Measurements from ENCODE around the gene PTRHD1. TPM values are rescaled to one million over a fixed set of nuclear protein-coding genes. Genes with fewer than 3 reads are reported as not detected.

The PTRHD1 gene
- polyA plus RNA-seq, 1 donor from 2014 or later = 33.6 TPM

GRCh38 chr2:24768013-24768412 lies 25.2 kb downstream of the PTRHD1 start:
- no peaks in the 10 kb centered on the region for H3K27me3 ChIP-seq (ENCODE audit: insufficient read depth, low read depth, low read length)
- no peak overlapping the region for H3K27ac ChIP-seq (ENCODE audit: low read length)
- TF ChIP-seq, protein P1, sequence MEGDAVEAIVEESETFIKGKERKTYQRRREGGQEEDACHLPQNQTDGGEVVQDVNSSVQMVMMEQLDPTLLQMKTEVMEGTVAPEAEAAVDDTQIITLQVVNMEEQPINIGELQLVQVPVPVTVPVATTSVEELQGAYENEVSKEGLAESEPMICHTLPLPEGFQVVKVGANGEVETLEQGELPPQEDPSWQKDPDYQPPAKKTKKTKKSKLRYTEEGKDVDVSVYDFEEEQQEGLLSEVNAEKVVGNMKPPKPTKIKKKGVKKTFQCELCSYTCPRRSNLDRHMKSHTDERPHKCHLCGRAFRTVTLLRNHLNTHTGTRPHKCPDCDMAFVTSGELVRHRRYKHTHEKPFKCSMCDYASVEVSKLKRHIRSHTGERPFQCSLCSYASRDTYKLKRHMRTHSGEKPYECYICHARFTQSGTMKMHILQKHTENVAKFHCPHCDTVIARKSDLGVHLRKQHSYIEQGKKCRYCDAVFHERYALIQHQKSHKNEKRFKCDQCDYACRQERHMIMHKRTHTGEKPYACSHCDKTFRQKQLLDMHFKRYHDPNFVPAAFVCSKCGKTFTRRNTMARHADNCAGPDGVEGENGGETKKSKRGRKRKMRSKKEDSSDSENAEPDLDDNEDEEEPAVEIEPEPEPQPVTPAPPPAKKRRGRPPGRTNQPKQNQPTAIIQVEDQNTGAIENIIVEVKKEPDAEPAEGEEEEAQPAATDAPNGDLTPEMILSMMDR (IDR thresholded peaks at IDR 0.05; ENCODE audit: poor library complexity, severe bottlenecking) = no peak
- TF ChIP-seq REST (IDR thresholded peaks at IDR 0.05; ENCODE audit: borderline replicate concordance) (no peak), MXI1 (conservative IDR thresholded peaks at IDR 0.05; ENCODE audit: poor library complexity, severe bottlenecking) (no peak), TAF1 (IDR thresholded peaks at IDR 0.05; ENCODE audit: low read depth) (no peak), POLR2AphosphoS5 (IDR thresholded peaks at IDR 0.05) (no peak), SMC3 (conservative IDR thresholded peaks at IDR 0.05; ENCODE audit: poor library complexity) (no peak), EZH2 (IDR thresholded peaks at IDR 0.05; ENCODE audit: borderline replicate concordance, insufficient read depth, low read length, poor library complexity, severe bottlenecking) (no peak), RAD21 (conservative IDR thresholded peaks at IDR 0.05) (no peak), EP300 (conservative IDR thresholded peaks at IDR 0.05; ENCODE audit: poor library complexity, severe bottlenecking) (no peak)
- no peaks in the 10 kb centered on the region for H3F3A ChIP-seq (ENCODE audit: insufficient read depth, low read length, poor library complexity, severe bottlenecking)
- no peak overlapping the region for H2AFZ ChIP-seq (ENCODE audit: low read depth, low read length)
- no peaks in the 10 kb centered on the region for H4K20me1 ChIP-seq (ENCODE audit: insufficient read depth)
- no peaks in the 10 kb centered on the region for H3K9me3 ChIP-seq (ENCODE audit: low read length)
- H3K79me2 ChIP-seq (replicated peaks; ENCODE audit: insufficient read depth, low read length) = no peaks in the 10 kb centered on the region
- H3K4me3 ChIP-seq (ENCODE audit: low read length) = no peak overlapping the region
- no peaks in the 10 kb centered on the region for H3K36me3 ChIP-seq (ENCODE audit: insufficient read depth, low read length)
- H3K9me2 ChIP-seq (ENCODE audit: insufficient read depth, low read length) = no peaks in the 10 kb centered on the region
- H3K4me2 ChIP-seq (ENCODE audit: low read length) = no peak overlapping the region
- H3K9ac ChIP-seq (ENCODE audit: low read length) = no peak overlapping the region

DNA sequence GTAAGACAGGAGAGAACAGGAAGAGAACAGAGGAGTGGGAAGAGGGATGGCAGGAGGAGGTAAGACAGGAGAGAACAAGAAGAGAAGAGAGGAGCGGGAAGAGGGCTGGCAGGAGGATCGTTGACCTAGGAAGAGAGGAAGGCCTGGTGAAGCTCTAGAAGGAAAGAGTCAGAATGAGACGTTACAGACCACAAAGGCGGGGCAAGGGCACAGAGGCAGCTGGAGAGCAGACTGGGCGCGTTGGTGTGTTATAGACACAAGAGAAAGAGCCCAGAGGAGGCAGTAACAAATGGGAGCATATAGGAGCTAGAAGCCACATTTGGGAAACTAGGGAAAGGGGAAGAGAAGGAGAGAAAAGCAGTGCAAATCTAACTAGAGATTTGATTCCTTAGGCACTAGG lies 26.6 kb downstream of the PTRHD1 start:
- Histone ChIP-seq H3F3A (ENCODE audit: insufficient read depth, low read length, poor library complexity, severe bottlenecking) (no peaks in the 10 kb centered on the region), H3K9me3 (ENCODE audit: low read length) (no peaks in the 10 kb centered on the region), H4K20me1 (ENCODE audit: insufficient read depth) (no peaks in the 10 kb centered on the region), H3K27ac (ENCODE audit: low read length) (no peak overlapping the region), H3K9ac (ENCODE audit: low read length) (no peak overlapping the region), H3K9me2 (ENCODE audit: insufficient read depth, low read length) (no peaks in the 10 kb centered on the region), H3K4me2 (ENCODE audit: low read length) (no peak overlapping the region), H3K4me3 (ENCODE audit: low read length) (no peak overlapping the region), H3K27me3 (ENCODE audit: insufficient read depth, low read depth, low read length) (no peaks in the 10 kb centered on the region), H3K79me2 (replicated peaks; ENCODE audit: insufficient read depth, low read length) (no peaks in the 10 kb centered on the region), H2AFZ (ENCODE audit: low read depth, low read length) (no peak overlapping the region), H3K36me3 (ENCODE audit: insufficient read depth, low read length) (no peaks in the 10 kb centered on the region)
- TF ChIP-seq SMC3 (conservative IDR thresholded peaks at IDR 0.05; ENCODE audit: poor library complexity) (no peak), MXI1 (conservative IDR thresholded peaks at IDR 0.05; ENCODE audit: poor library complexity, severe bottlenecking) (no peak), EZH2 (IDR thresholded peaks at IDR 0.05; ENCODE audit: borderline replicate concordance, insufficient read depth, low read length, poor library complexity, severe bottlenecking) (no peak), REST (IDR thresholded peaks at IDR 0.05; ENCODE audit: borderline replicate concordance) (no peak), TAF1 (IDR thresholded peaks at IDR 0.05; ENCODE audit: low read depth) (no peak), POLR2AphosphoS5 (IDR thresholded peaks at IDR 0.05) (no peak), EP300 (conservative IDR thresholded peaks at IDR 0.05; ENCODE audit: poor library complexity, severe bottlenecking) (no peak), RAD21 (conservative IDR thresholded peaks at IDR 0.05) (no peak)
- TF ChIP-seq, protein P1 (IDR thresholded peaks at IDR 0.05; ENCODE audit: poor library complexity, severe bottlenecking) = no peak

Measured in neural cell (in vitro differentiated cells).